HepG2 (cell line): Measurements from ENCODE around the gene C22orf31. TPM values are rescaled to one million over a fixed set of nuclear protein-coding genes. Genes with fewer than 3 reads are reported as not detected.

Experiments
- ARID5B ChIP-seq: IDR thresholded peaks from 2 replicates; pipeline ENCODE4 v1.4.0; 2020; ENCODE audit warnings: mild to moderate bottlenecking, missing genetic modification reagents
- ATF1 ChIP-seq: IDR thresholded peaks from 2 replicates; pipeline ENCODE4 v1.6.1; 2016; ENCODE audit warnings: mild to moderate bottlenecking, control low read depth
- CTCF ChIP-seq: sonication (generic); formaldehyde crosslinking; IDR thresholded peaks from 2 replicates; pipeline ENCODE4 v1.5.0; 2020; ENCODE audit warnings: mild to moderate bottlenecking, missing genetic modification reagents, moderate library complexity
- GATAD2A ChIP-seq: IDR thresholded peaks from 2 replicates; pipeline ENCODE4 v1.6.1; 2016
- HMGXB3 ChIP-seq: sonication (generic); formaldehyde crosslinking; IDR thresholded peaks from 2 replicates; pipeline ENCODE4 v1.4.0; 2020; ENCODE audit warnings: missing genetic modification reagents, borderline replicate concordance
- IKZF5 ChIP-seq: IDR thresholded peaks from 2 replicates; pipeline ENCODE4 v1.6.1; 2018; ENCODE audit warnings: missing genetic modification reagents, mild to moderate bottlenecking, missing compliant biosample characterization
- KAT8 ChIP-seq: IDR thresholded peaks from 2 replicates; pipeline ENCODE4 v1.6.1; 2016; ENCODE audit warnings: missing genetic modification reagents, missing compliant biosample characterization
- LCORL ChIP-seq, 2 experiments: fragments of 450-650 bp in 1 of 2; sonication (generic) in 1 of 2; formaldehyde crosslinking in 1 of 2; IDR thresholded peaks; 2 replicates each; pipeline versions ENCODE4 v1.5.0 to v1.6.1; 2017 to 2020; ENCODE audit warnings: antibody characterized with exemption in 1 of 2, missing genetic modification reagents in 1 of 2
- MXI1 ChIP-seq: IDR thresholded peaks from 3 replicates; pipeline ENCODE4 v1.6.1; 2012; ENCODE audit warnings: low read depth, low read length, inconsistent platforms, borderline replicate concordance
- SOX6 ChIP-seq, 2 experiments: fragments of 450-650 bp in 1 of 2; sonication (generic) in 1 of 2; formaldehyde crosslinking in 1 of 2; IDR thresholded peaks; 2 replicates each; pipeline versions ENCODE4 v1.4.0 to v1.6.1; 2017 to 2020; ENCODE audit warnings: antibody characterized with exemption in 1 of 2, mild to moderate bottlenecking in 1 of 2, missing genetic modification reagents in 1 of 2
- SSRP1 ChIP-seq: IDR thresholded peaks from 2 replicates; pipeline ENCODE4 v1.6.1; 2016; ENCODE audit warnings: control low read depth
- TFE3 ChIP-seq: IDR thresholded peaks from 2 replicates; pipeline ENCODE4 v1.6.1; 2016
- ZC3H13 ChIP-seq: sonication (generic); formaldehyde crosslinking; IDR thresholded peaks from 2 replicates; pipeline ENCODE4 v1.8.1; 2023; ENCODE audit warnings: mild to moderate bottlenecking, missing genetic modification reagents, moderate library complexity
- ZNF652 ChIP-seq: IDR thresholded peaks from 2 replicates; pipeline ENCODE4 v1.6.1; 2016; ENCODE audit warnings: low read depth, borderline replicate concordance
- polyA plus RNA-seq, 8 experiments: library from polyadenylated mRNA; depleted of rRNA in 3 of 8; stranded (reverse) in 7 of 8; unstranded in 1 of 8; fragments of >200 nt; fragmentation: Illumina TruSeq in 4 of 8; extraction: Trizol in 4 of 8; gene quantifications; 2 replicates each; pipeline versions ENCODE4 v1.2.1 to v1.2.3, GENCODE V29; 2011 to 2016; ENCODE audit warnings: low read depth in 4 of 8, missing spikeins in 1 of 8, mixed read lengths in 1 of 8; ENCODE audit not compliant: insufficient read depth in 1 of 8
- total RNA-seq, 5 experiments: library from RNA; depleted of rRNA; stranded (reverse); fragments of >200 nt; fragmentation: Illumina TruSeq; extraction: Trizol; gene quantifications; 2 replicates each; pipeline ENCODE4 v1.2.3, GENCODE V29; 2016; ENCODE audit warnings: low read depth in 1 of 5

C22orf31 gene
- total and polyA plus RNA-seq, 2 of the 13 experiments (the other 11 are each of a cell fraction or from before 2014, with no cell fraction given), result not detected

- TF ChIP-seq LCORL (IDR thresholded peaks at IDR 0.05) (peak; percentile 50; the same call in 1 of the 2 replicates), LCORL (CRISPR knock-in tag; IDR thresholded peaks at IDR 0.05) (no peak), TFE3 (CRISPR knock-in tag) (peak; percentile 14; the same call in 1 of the 2 replicates), ZC3H13 (no peak), KAT8 (CRISPR knock-in tag) (0 out of 2 replicates have a peak, but pooled peaks have one; percentile 23), HMGXB3 (CRISPR knock-in tag) (no peak), CTCF (peak; percentile 86), ARID5B (CRISPR knock-in tag) (0 out of 2 replicates have a peak, but pooled peaks have one; percentile 16), SOX6 (IDR thresholded peaks at IDR 0.05) (no peak), SOX6 (CRISPR knock-in tag; IDR thresholded peaks at IDR 0.05) (0 out of 2 replicates have a peak, but pooled peaks have one; percentile 14), IKZF5 (CRISPR knock-in tag) (peak; percentile 54; the same call in 1 of the 2 replicates), MXI1 (no peak), ZNF652 (CRISPR knock-in tag) (0 out of 2 replicates have a peak, but pooled peaks have one; percentile 16), GATAD2A (CRISPR knock-in tag) (peak; percentile 49; the same call in 1 of the 2 replicates), ATF1 (CRISPR knock-in tag) (peak; percentile 22; the same call in 1 of the 2 replicates), SSRP1 (CRISPR knock-in tag) (no peak)
Measured at GRCh38 chr22:29040385-29041275, 21.0 kb downstream of the C22orf31 start (continued).
